ENCODE data around the gene ZMIZ1. TPM values are rescaled to one million over a fixed set of nuclear protein-coding genes. Genes with fewer than 3 reads are reported as not detected.
"Not testable (repeated sequence)": the region's sequence is repeated elsewhere in the genome, so short reads cannot be mapped to it uniquely, and the experiment has no call there.

The ZMIZ1 gene
- total RNA-seq, 1 experiment from 2014 or later: 42.3 TPM

DNA sequence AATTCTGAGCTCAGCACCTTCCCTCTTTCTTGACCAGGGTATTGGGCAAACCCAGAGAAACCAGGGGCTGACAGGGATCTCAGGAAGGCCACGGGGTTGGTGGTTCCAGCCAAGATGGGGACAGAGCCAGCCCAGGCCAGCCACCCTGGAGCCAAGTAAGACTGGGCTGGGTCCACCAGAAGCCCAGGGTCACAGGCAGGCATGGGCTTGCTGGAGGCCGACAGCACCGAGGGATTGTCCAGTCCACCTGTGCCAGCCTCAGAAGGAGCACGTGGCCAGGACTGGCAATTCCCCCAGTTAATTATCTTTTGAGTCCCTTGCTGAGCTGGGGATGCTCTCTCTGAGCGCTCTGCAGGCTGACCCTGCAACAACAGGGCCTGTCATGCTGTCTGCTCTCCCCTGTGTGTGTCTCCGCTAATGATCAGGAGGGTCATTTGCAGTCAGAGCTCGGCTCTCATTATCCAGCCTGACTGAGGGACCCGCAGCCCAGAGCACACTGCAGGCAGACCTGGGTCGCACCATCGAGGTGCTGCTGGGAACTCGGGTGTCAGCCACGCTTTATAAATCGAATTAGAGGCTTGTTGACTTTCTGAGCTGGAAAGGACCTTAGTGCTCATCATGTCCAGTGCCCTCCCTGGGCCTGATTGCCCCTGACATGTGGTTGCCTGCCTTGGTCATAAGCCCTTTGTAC, 209.0 kb downstream of the ZMIZ1 start:
- Mint-ChIP-seq H3K27me3 (ENCODE audit: insufficient read depth, unreplicated experiment) (no peaks in the 10 kb centered on the region), H3K36me3 (ENCODE audit: insufficient read depth, unreplicated experiment) (peaks cover 37% of the 10 kb centered on the region), H3K9me3 (ENCODE audit: unreplicated experiment) (no peaks in the 10 kb centered on the region), H3K4me1 (ENCODE audit: low read depth, unreplicated experiment) (no peaks in the 10 kb centered on the region), H3K4me3 (ENCODE audit: unreplicated experiment) (no peak overlapping the region), H3K27ac (ENCODE audit: unreplicated experiment) (no peak overlapping the region)
- BruUV-seq (replicated peaks): no TSS peak
- H3K27me3 ChIP-seq (replicated peaks; ENCODE audit: control insufficient read depth, insufficient read depth, low read length): no peaks in the 10 kb centered on the region
- TF ChIP-seq, protein P1, sequence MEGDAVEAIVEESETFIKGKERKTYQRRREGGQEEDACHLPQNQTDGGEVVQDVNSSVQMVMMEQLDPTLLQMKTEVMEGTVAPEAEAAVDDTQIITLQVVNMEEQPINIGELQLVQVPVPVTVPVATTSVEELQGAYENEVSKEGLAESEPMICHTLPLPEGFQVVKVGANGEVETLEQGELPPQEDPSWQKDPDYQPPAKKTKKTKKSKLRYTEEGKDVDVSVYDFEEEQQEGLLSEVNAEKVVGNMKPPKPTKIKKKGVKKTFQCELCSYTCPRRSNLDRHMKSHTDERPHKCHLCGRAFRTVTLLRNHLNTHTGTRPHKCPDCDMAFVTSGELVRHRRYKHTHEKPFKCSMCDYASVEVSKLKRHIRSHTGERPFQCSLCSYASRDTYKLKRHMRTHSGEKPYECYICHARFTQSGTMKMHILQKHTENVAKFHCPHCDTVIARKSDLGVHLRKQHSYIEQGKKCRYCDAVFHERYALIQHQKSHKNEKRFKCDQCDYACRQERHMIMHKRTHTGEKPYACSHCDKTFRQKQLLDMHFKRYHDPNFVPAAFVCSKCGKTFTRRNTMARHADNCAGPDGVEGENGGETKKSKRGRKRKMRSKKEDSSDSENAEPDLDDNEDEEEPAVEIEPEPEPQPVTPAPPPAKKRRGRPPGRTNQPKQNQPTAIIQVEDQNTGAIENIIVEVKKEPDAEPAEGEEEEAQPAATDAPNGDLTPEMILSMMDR (IDR thresholded peaks at IDR 0.05; ENCODE audit: insufficient read depth in 1 of 2, low read depth in 1 of 2, low read length in 1 of 2, severe bottlenecking in 1 of 2, unreplicated experiment in 1 of 2): no peak
- intact Hi-C loops (cut with micrococcal nuclease; ENCODE audit: unreplicated experiment): no loop called here
- no peak overlapping the region for H3K4me3 ChIP-seq (ENCODE audit: low read depth, low read length)
- H3K36me3 ChIP-seq (ENCODE audit: control insufficient read depth, insufficient read depth, low read length): peaks cover 1% of the 10 kb centered on the region; the same call in 1 of the 2 replicates
- no peaks in the 10 kb centered on the region for H3K9me3 ChIP-seq
- no peak for DNase-seq
- POLR2A ChIA-PET: no interaction called here
- H3K4me1 ChIP-seq: no peaks in the 10 kb centered on the region
- CTCF ChIA-PET: no interaction called here

DNA sequence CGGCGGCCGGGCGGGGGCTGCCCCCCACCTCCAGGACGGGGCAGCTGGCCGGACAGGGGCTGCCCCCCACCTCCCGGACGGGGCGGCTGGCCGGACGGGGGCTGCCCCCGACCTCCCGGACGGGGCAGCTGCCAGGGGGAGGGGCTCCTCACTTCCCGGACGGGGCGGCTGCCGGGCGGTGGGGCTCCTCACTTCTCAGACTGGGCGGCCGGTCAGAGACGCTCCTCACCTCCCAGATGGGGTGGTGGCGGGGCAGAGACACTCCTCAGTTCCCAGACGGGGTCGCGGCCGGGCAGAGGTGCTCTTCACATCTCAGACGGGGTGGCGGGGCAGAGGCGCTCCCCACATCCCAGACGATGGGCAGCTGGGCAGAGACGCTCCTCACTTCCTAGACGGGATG, 210.3 kb downstream of the ZMIZ1 start:
- POLR2A ChIA-PET; H3K9me3 Mint-ChIP-seq (ENCODE audit: unreplicated experiment); BruUV-seq (replicated peaks); H3K4me1 ChIP-seq; DNase-seq; H3K9me3 ChIP-seq; H3K36me3 ChIP-seq (ENCODE audit: control insufficient read depth, insufficient read depth, low read length); H3K27me3 Mint-ChIP-seq (ENCODE audit: insufficient read depth, unreplicated experiment); CTCF ChIA-PET; H3K27me3 ChIP-seq (replicated peaks; ENCODE audit: control insufficient read depth, insufficient read depth, low read length); H3K4me3 Mint-ChIP-seq (ENCODE audit: unreplicated experiment); H3K27ac Mint-ChIP-seq (ENCODE audit: unreplicated experiment); intact Hi-C loops (cut with micrococcal nuclease; ENCODE audit: unreplicated experiment); H3K4me3 ChIP-seq (ENCODE audit: low read depth, low read length); H3K4me1 Mint-ChIP-seq (ENCODE audit: low read depth, unreplicated experiment): not testable (repeated sequence)
- H3K36me3 Mint-ChIP-seq (ENCODE audit: insufficient read depth, unreplicated experiment): peaks cover 35% of the 10 kb centered on the region

DNA sequence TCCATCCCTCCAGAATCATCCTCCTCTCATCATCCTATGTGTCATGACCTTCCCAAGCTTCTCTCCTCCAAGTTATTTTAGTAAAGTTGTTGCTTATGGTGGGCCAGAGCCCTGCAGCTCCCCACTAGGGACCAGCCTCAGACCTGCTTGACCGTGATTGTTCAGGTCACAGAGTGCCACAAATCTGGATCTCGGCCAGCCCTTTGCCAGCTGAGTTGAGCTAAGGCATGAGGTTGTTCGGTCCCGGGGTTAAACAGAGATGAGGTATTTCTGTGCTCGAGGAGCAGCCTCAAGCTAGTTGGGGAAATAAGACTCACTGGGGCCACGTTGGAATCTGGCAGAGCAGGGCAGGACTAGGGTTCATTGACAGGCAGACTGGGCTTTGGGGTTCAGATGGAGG, 212.2 kb downstream of the ZMIZ1 start:
- H3K4me1 ChIP-seq: no peaks in the 10 kb centered on the region
- no TSS peak for BruUV-seq (replicated peaks)
- no peaks in the 10 kb centered on the region for H3K9me3 ChIP-seq
- intact Hi-C loops (cut with micrococcal nuclease; ENCODE audit: unreplicated experiment): no loop called here
- peaks cover 1% of the 10 kb centered on the region; the same call in 1 of the 2 replicates for H3K36me3 ChIP-seq (ENCODE audit: control insufficient read depth, insufficient read depth, low read length)
- ChIA-PET CTCF (no interaction called here), POLR2A (no interaction called here)
- H3K36me3 Mint-ChIP-seq (ENCODE audit: insufficient read depth, unreplicated experiment): peaks cover 40% of the 10 kb centered on the region
- H3K4me1 Mint-ChIP-seq (ENCODE audit: low read depth, unreplicated experiment): no peaks in the 10 kb centered on the region
- H3K27ac Mint-ChIP-seq (ENCODE audit: unreplicated experiment): no peak overlapping the region
- TF ChIP-seq, protein P1 (IDR thresholded peaks at IDR 0.05; ENCODE audit: insufficient read depth in 1 of 2, low read depth in 1 of 2, low read length in 1 of 2, severe bottlenecking in 1 of 2, unreplicated experiment in 1 of 2): no peak
- no peaks in the 10 kb centered on the region for H3K27me3 Mint-ChIP-seq (ENCODE audit: insufficient read depth, unreplicated experiment)
- no peak overlapping the region for H3K4me3 Mint-ChIP-seq (ENCODE audit: unreplicated experiment)
- H3K4me3 ChIP-seq (ENCODE audit: low read depth, low read length): no peak overlapping the region
- H3K9me3 Mint-ChIP-seq (ENCODE audit: unreplicated experiment): no peaks in the 10 kb centered on the region
- no peaks in the 10 kb centered on the region for H3K27me3 ChIP-seq (replicated peaks; ENCODE audit: control insufficient read depth, insufficient read depth, low read length)
- no peak for DNase-seq

All from Caco-2 (cell line).